Hepatocyte (in vitro differentiated cells): ENCODE results near the gene TNFRSF4. TPM values are rescaled to one million over a fixed set of nuclear protein-coding genes. Genes with fewer than 3 reads are reported as not detected.

ENCODE experiments used
- DNase-seq: peaks from one replicate; pipeline ENCODE4 v3.0.0-alpha.2; 2016; ENCODE audit warnings: low spot score
- H2AFZ ChIP-seq: fragments of 200-600 bp; sonication (generic); 2 replicates; pipeline ENCODE4 v1.6.0; 2016; ENCODE audit warnings: antibody characterized with exemption, mild to moderate bottlenecking
- H3K27ac ChIP-seq: fragments of 200-600 bp; sonication (generic); 2 replicates; pipeline ENCODE4 v1.5.1; 2016; ENCODE audit warnings: mild to moderate bottlenecking
- H3K27me3 ChIP-seq: fragments of 200-600 bp; sonication (generic); 2 replicates; pipeline ENCODE4 v1.6.1; 2016
- H3K36me3 ChIP-seq: fragments of 200-600 bp; sonication (generic); replicated peaks from 2 replicates; pipeline ENCODE4 v1.5.1; 2016; ENCODE audit warnings: low read depth; ENCODE audit not compliant: insufficient read depth
- H3K4me1 ChIP-seq: fragments of 200-600 bp; sonication (generic); 2 replicates; pipeline ENCODE4 v1.5.1; 2016; ENCODE audit warnings: mild to moderate bottlenecking, moderate library complexity; ENCODE audit not compliant: insufficient read depth
- H3K4me2 ChIP-seq: fragments of 200-600 bp; sonication (generic); 2 replicates; pipeline ENCODE4 v1.6.0; 2016
- H3K4me3 ChIP-seq: fragments of 200-600 bp; sonication (generic); 2 replicates; pipeline ENCODE4 v1.5.1; 2016; ENCODE audit warnings: mild to moderate bottlenecking
- H3K79me2 ChIP-seq: fragments of 200-600 bp; sonication (generic); 2 replicates; pipeline ENCODE4 v1.6.0; 2017; ENCODE audit warnings: mild to moderate bottlenecking
- H3K9me2 ChIP-seq: fragments of 200-600 bp; sonication (generic); replicated peaks from 2 replicates; pipeline ENCODE4 v1.6.0; 2017; ENCODE audit warnings: mild to moderate bottlenecking; ENCODE audit not compliant: insufficient read depth
- H3K9me3 ChIP-seq: fragments of 200-600 bp; sonication (generic); 2 replicates; pipeline ENCODE4 v1.5.1; 2016; ENCODE audit warnings: low read depth, mild to moderate bottlenecking
- H4K20me1 ChIP-seq: fragments of 200-600 bp; sonication (generic); 2 replicates; pipeline ENCODE4 v1.6.0; 2016; ENCODE audit warnings: mild to moderate bottlenecking; ENCODE audit not compliant: insufficient read depth, poor library complexity, severe bottlenecking
- CTCF ChIP-seq: fragments of 200-600 bp; sonication (generic); IDR thresholded peaks from 2 replicates; pipeline ENCODE4 v1.5.1; 2016; ENCODE audit warnings: antibody characterized with exemption, mild to moderate bottlenecking; ENCODE audit not compliant: poor library complexity
- EZH2 ChIP-seq: fragments of 200-600 bp; sonication (generic); IDR thresholded peaks from 2 replicates; pipeline ENCODE4 v1.6.1; 2016; ENCODE audit warnings: antibody characterized with exemption, mild to moderate bottlenecking, borderline replicate concordance
- EZH2phosphoT487 ChIP-seq: fragments of 200-600 bp; sonication (generic); IDR thresholded peaks from one replicate; pipeline ENCODE4 v1.6.1; 2018; ENCODE audit warnings: antibody characterized with exemption, mild to moderate bottlenecking, low read depth, moderate library complexity; ENCODE audit not compliant: unreplicated experiment, severe bottlenecking
- WGBS: methylation state at CpG from one replicate; pipeline ENCODE4 v1.1.6; 2016; ENCODE audit warnings: low lambda C conversion rate; ENCODE audit errors: missing lambda C conversion rate; 5-methylcytosine and 5-hydroxymethylcytosine counted together
- polyA plus RNA-seq: library from polyadenylated mRNA; unstranded; fragments of >200 nt; fragmentation: Nextera tagmentation; extraction: Ambion mirVana; gene quantifications from 2 replicates; pipeline ENCODE4 v1.2.1, GENCODE V29; 2016
- total RNA-seq: library from RNA; depleted of rRNA; stranded (reverse); fragments of >200 nt; gene quantifications from 2 replicates; pipeline ENCODE4 v1.2.3, GENCODE V29; 2014

Gene TNFRSF4
- total and polyA plus RNA-seq, 2 experiments from 2014 or later: not detected

- 89% methylated on average over 15 of the region's 21 CpGs for WGBS
- TF ChIP-seq EZH2: no peak
- no peak overlapping the region for H3K4me3 ChIP-seq
- H3K4me1 ChIP-seq: no peaks in the 10 kb centered on the region
- H4K20me1 ChIP-seq: no peaks in the 10 kb centered on the region
- H3K9me2 ChIP-seq: no peaks in the 10 kb centered on the region
- H2AFZ ChIP-seq: no peak overlapping the region
- no peaks in the 10 kb centered on the region for H3K9me3 ChIP-seq
- no peaks in the 10 kb centered on the region for H3K27me3 ChIP-seq
- no peaks in the 10 kb centered on the region for H3K36me3 ChIP-seq
- no peak for DNase-seq
- H3K27ac ChIP-seq: no peak overlapping the region
- no peak overlapping the region for H3K4me2 ChIP-seq
- H3K79me2 ChIP-seq: no peaks in the 10 kb centered on the region
These were observed 32.0 kb downstream of the TNFRSF4 start for GRCh38 chr1:1181938-1182410.

GRCh38 chr1:1181129-1181937, 32.6 kb downstream of the TNFRSF4 start:
- no peak for DNase-seq
- Histone ChIP-seq H3K4me2 (no peak overlapping the region), H3K36me3 (no peaks in the 10 kb centered on the region), H2AFZ (no peak overlapping the region), H4K20me1 (no peaks in the 10 kb centered on the region), H3K4me1 (no peaks in the 10 kb centered on the region), H3K4me3 (no peak overlapping the region), H3K9me2 (no peaks in the 10 kb centered on the region), H3K27me3 (no peaks in the 10 kb centered on the region), H3K79me2 (no peaks in the 10 kb centered on the region), H3K27ac (no peak overlapping the region), H3K9me3 (no peaks in the 10 kb centered on the region)
- 96% methylated on average over 19 of the region's 26 CpGs for WGBS
- TF ChIP-seq EZH2phosphoT487 (no peak), EZH2 (no peak), CTCF (no peak)

GRCh38 chr1:1179983-1180861, 33.7 kb downstream of the TNFRSF4 start:
- Histone ChIP-seq H3K4me3 (no peak overlapping the region), H3K4me1 (no peaks in the 10 kb centered on the region), H3K9me2 (no peaks in the 10 kb centered on the region), H3K27me3 (no peaks in the 10 kb centered on the region), H3K4me2 (no peak overlapping the region), H3K79me2 (no peaks in the 10 kb centered on the region), H2AFZ (no peak overlapping the region), H3K9me3 (no peaks in the 10 kb centered on the region), H4K20me1 (no peaks in the 10 kb centered on the region), H3K36me3 (no peaks in the 10 kb centered on the region), H3K27ac (no peak overlapping the region)
- DNase-seq: no peak
- 87% methylated on average over 30 of the region's 51 CpGs for WGBS
- TF ChIP-seq EZH2phosphoT487 (no peak), CTCF (no peak), EZH2 (no peak)
